Stimulated activated CD4-positive, alpha-beta T cell treated with anti-CD3 and anti-CD28 coated beads, Interleukin-4, amount 100 ng/mL, for 24 hours (primary cell): ENCODE data around the gene OR1L8.
"Not testable (repeated sequence)": the region's sequence is repeated elsewhere in the genome, so short reads cannot be mapped to it uniquely, and the experiment has no call there.

ENCODE experiments used
- DNase-seq: peaks from one replicate; pipeline ENCODE4 v3.0.0-alpha.2; 2020

The OR1L8 gene, protein sequence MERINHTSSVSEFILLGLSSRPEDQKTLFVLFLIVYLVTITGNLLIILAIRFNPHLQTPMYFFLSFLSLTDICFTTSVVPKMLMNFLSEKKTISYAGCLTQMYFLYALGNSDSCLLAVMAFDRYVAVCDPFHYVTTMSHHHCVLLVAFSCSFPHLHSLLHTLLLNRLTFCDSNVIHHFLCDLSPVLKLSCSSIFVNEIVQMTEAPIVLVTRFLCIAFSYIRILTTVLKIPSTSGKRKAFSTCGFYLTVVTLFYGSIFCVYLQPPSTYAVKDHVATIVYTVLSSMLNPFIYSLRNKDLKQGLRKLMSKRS

DNA sequence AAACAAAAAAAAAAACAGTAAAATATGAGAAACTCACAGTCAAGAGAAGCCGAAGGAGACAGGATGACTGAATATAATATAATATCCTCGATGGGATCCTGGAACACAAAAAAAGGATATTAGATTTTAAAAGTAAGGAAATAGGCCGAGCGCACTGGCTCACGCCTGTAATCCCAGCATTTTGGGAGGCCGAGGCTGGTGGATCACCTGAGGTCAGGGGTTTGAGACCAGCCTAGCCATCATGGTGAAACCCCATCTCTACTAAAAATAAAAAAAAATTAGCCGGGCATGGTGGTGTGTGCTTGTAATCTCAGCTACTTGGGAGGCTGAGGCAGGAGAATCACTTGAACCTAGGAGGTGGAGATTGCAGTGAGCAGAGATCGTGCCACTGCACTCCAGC is at the start of gene OR1L8:
OR1L8 (minus strand) TSS at position 101 of the 400 bp plus-strand sequence. CDS start 14,907 bp downstream, outside the sequence.
- DNase-seq: not testable (repeated sequence)

DNA sequence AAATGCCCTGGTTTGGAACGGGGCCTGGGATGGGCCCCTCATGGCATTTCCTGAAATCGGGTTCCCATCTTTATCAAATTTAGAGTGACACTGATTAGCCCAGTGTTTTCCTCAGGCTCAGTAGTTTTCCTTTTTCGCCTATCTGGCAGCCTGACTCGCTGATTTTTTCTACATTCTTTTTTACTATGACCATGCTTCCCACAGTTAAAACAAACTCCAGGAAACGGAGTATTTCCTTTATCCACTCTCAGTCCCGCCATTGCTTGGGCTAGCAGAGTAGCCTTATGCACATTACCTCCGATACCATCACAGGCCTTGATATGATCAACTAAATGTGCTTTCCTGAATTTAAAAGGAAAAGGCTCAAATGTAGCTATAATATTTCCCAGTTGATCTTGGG is 36.8 kb upstream of the OR1L8 start:
- DNase-seq: no peak

DNA sequence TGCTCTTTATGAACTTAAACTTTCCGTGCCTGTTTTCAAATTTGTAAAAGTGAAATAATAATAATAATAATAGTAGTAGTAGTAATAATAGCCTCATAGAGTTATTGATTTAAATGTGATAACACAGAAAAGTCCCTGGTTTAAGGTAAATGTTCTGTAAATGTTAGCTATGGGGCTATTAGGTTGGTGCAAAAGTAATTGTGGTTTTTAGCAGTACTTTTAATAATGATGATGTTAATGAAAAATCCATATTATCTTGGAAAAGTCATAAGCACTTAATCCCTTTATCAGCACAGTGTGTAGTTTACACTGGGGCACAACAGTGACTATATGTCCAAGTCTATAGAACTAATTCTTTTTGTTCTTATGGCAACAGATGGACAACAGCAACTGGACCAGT is 31.2 kb upstream of the OR1L8 start, which contains the start of gene OR1Q1:
OR1Q1 (plus strand) TSS at position 377 of the 400 bp plus-strand sequence; CDS start at position 377, 0 bp downstream.
- DNase-seq: no peak

DNA sequence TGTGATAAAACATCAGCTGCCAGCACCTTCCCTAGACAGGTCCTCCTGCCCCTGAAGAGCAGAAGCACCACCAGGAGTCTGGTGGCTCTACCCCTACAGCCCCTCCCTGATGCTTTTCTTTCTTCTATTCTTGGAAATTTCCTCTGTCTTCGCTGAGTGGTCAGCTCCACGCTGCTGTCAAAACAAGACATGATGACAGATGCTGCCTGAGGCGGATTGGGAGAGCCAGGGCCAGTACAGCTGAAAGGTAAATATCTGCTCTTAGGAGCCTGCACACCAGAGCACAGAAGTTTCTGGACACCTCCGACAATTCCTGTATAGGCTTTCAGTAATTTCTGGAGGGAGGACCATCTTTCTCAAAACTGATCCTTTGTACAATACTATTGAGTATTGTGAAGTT is 26.6 kb upstream of the OR1L8 start:
- no peak for DNase-seq

DNA sequence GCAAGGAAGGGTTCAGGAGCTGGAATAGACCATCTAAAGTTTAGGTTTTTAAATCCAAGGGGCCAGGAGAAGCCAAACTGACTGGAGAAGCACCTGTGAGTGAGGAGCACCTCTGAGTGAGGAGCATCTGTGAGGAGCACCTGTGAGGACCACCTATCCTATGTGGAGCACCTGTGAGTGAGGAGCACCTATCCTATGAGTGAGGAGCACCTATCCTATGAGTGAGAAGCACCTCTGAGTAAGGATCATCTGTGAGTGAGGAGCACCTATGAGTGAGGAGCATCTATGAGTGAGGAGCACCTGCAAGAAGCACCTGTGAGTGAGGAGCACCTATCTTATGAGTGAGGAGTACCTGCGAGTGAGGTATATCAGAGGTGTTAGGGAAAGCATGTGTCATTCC is 23.4 kb upstream of the OR1L8 start:
- no peak for DNase-seq

DNA sequence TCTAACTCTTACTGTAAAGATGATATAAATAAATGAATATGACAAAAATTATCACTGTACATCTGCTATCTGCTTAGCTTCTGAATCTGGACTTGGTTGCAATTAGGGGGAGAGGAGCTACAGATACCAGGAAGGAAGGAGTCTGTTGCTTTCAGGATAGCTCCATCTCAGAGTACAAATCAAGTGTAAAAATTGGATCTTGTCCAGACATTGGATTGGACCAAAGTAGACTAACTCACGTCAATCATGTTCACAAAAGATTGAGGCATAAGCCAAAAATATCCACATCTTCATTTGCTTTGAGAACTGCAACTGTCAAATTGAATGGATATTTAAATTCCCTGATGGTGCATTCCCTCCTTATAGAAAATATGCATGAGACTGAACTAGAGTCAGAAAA is 22.5 kb upstream of the OR1L8 start:
- no peak for DNase-seq

DNA sequence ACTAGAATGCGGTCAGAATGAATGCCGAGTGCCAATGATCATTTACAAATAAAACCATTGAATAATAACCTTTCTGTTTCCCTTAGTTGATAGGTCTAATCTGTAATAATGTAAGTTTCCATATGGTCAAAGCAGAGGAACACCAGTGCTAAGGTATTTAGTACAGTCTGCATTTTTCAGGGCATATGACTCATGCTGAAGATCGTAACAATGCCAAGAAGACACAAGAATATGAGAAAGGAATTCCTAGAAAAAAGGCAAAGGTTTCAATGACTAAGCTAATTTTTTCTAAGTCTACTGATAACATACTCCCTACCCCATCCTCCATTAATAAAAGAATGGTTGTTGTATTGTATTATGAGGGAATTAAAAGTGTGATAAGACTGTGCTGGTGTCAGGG is 2.8 kb downstream of the OR1L8 start:
- no peak for DNase-seq

DNA sequence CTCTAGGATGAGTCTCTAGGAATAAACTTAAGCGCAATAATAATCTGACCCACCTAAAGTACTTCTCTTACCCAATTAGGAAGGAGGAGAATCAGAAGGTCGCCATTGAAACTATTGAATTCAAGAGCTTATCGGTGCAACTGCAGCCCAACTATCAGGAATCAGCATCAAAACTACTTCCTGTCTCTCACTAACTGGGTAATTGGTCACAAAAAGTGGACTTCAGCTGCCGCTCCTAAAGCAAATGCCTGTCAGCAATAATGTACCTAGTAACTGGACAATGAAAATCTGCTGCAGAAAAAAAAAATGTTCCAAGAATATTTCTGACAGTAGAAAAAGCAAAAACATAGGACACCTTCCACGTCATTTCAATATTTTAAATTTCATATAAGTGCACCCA is 3.3 kb downstream of the OR1L8 start:
- DNase-seq: no peak

DNA sequence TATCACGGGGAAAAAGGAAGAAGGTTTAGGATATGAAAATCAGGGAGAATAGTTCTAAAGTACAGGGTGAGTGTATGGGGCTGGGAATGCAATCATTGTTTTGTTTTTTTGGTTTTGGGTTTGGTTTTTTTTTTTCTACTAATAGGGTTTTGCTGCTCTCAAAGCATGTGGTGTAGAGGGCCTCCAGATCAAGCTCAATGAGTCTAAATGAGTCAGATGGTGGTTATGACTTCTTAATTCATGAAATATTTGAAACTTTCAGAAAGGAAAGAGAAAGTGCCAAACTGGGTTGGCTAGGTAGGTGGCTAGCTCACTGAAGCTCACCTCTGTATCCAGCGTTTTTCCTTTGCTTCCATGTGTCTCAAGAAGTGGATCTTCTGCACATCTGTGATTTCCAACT is 10.7 kb downstream of the OR1L8 start:
- no peak for DNase-seq

DNA sequence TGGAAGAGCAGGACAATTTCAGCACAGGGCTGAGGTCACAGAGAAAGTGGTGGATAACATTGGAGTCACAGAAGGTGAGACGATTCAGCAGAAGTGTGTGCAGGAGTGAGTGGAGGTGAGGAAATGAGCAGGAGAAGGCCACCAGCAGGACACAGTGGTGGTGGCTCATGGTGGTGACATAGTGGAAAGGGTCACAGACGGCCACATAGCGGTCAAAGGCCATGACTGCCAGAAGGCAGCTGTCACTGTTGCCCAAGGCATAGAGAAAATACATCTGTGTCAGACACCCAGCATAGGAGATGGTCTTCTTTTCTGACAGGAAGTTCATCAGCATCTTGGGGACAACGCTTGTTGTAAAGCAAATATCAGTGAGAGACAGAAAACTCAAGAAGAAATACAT is 15.3 kb downstream of the OR1L8 start:
- DNase-seq: no peak

DNA sequence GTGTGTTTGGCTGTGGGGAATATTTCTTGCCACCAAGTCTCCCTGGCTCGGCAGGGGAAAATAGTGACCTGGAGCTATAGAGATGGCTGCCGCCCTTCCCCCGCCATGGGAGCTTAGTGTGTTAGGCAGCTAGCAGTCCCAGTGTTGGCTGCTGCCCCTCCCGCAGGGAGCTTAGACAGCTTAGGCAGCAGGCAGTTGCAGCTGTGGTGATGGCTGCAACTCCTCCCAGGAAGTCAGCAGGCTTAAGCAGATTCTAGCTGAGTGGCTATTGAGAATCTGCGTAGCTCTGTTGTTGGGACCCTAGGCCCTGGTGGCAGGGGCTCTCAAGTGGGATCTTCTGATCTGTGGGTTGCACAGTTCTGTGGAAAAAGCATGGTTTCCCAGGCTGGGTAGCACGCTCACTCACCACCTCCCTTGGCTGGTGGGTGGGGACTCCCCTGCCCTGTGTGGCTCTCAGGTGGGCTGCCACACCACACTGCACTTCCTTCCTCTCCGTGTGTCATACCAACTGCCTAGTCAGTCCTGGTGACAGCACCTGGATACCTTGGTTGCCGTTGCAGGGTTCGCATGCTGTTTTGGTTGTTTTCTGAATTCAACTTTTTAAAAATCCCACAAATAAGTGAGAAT is 20.9 kb downstream of the OR1L8 start:
- no peak for DNase-seq

DNA sequence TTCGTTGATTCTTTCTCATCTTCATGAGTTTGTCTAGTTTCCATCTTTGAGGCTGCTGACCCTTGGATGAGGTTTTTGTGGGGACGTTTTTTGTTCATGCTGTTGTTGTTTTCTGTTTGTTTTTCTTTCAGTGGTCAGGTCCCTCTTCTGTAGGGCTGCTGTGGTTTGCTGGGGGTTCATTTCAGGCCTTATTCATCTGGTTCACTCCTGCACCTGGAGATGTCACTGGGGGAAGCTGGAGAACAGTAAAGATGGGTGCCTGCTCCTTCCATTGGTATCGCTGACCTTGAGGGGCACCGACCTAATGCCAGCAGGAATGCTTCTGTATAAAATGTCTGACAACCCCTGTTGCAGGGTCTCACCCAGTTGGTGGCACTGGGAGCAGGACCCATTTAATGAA is 21.7 kb downstream of the OR1L8 start:
- DNase-seq: no peak

DNA sequence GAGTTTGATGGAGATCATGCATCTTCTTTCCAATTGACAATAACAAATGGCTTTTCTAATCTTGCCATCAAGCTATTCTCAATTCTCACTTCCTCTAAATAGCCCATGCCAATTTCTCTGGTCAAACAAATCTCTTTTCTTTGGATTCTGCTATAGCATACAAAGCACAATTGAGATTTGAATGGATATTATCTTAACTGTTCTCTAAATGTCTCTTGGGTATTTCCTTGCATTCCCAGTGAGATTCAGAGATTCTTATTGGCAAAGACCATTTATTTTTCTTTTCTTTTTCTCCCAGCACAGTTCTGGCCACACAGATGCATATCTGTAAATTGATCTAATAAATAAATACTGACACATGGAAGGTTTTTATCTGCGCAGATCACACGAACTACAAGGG is 30.4 kb downstream of the OR1L8 start, which contains the start of gene OR1N2:
OR1N2 (plus strand) TSS at position 301 of the 400 bp plus-strand sequence. CDS start 100 bp downstream, outside the sequence.
- DNase-seq: no peak

DNA sequence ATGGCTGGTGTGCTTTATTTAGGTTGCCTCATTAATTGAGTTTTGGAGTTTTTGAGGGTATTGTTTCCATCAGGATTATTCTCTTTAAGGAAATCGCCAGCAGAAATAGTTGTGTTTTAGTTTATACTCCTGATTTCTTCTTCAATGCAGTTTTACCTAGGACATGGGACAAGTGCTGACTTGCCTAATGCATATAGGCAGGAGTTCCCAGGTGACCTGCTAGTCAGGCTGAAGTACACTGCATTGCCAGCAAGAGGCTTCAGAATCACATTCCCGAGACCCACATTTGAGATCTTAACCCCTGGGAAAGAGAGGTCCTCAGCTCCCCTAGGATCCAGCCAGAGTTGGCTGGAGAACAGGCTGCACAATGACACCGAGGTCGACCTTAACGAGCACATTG is 31.8 kb downstream of the OR1L8 start:
- no peak for DNase-seq

DNA sequence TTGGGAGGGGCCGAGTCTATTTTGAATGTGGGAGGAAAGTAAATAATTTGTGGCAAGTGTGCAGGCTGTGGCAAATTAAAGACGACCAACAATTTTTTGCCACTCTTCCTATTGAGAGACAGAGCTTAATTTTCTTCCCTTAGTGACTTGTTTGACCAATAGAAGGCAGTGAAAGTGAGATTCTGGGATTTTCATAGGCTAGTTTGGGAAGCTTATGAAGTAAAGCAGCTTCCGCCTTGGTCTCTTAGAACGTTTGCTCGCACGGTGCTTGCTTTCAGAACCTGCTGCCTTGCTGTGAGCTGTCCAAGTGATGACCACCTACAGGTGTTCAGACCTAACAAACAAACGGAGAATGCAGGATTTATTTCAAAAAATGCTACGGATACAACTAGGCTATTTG is 37.0 kb downstream of the OR1L8 start:
- DNase-seq: no peak

DNA sequence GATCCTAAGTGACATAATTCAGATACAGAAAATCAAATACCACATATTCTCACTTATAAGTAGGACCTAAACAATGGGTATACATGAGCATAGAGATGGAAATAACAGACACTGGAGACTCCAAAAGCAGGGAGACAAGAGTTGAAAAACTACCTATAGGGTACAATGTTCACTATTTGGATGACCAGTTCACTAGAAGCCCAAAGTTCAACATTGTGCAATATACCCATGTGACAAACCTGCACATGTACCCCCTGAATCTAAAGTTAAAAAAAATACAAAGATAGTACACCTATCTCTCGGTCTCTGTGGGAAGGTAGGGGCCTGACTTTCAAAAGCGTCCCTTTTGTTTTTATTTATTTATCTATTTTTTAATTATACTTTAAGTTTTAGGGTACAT is 44.4 kb downstream of the OR1L8 start:
- no peak for DNase-seq

DNA sequence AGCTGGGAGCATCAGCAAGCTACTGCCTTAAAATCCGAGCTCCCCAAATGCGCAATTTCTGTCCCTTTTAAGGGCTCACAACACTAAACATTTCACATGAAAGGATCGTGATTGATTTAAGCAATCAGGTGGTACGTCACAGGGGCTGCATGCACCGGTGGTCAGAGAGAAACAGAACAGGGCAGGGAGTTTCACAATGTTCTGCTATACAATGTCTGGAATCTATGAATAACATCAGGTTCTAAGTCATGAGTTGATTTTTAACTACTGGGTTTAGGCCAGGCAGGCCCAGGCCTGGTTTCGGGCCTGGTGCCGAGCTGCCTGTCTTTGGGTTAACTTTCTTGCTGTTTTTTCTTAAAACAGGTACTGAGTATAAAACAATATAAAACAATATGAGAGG is 46.1 kb downstream of the OR1L8 start:
- DNase-seq: not testable (repeated sequence)

DNA sequence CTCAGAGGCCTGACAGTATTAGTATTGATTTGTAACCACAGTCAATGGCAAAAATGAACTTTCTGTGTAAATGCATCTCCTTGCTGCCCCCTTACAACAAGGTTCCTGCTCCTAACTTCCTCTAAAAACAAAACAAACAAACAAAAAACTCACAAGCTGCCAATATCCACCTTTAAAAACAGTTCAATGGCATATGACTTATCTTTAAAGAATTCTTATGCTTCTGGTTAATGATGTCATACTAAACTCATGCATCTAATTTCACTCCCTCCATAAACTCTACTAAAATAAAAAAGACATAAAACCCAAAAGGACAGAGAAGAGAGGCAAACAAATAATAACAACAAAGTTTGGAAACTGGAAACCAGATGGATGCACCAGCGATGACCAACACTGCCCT is 47.0 kb downstream of the OR1L8 start:
- DNase-seq: no peak

DNA sequence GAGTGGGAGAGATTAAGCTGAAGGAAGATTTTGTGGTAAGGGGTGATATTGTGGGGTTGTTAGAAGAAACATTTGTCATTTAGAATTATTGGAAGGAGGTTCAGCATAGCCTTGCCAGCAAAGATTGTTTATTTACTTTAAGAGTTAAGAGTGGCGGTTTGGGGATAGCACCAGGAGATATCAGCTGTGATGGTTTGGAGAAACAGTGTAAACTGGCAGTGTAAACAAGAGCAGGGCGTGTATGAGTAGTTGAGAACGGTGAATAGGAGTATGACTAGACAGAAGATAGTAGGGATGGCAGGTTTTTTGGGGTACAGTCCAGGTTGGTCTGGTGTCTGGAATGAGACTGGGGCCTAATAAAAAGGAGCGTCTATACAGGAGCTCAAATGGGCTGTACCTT is 52.0 kb downstream of the OR1L8 start:
- DNase-seq: not testable (repeated sequence)

DNA sequence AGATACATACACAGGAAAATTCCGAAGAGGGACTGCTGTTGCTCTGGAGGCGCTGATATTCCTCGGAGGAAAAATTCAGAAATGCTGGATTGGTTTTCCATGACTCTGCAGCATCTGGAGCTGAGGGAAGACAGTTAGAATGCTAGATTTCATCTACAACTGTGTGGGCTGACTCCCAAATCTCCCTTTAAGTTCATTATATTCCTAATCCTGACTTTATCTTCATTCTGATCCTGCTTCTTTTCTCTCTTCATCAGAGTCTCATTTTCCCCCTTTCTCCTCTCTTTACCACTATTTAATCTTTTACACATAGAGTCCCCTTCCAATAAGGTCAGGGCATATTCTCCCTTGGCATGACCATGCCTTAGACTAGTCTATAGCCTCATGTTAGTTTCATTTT is 56.0 kb downstream of the OR1L8 start, which contains the start of gene OR1N1:
OR1N1 (minus strand) TSS at position 101 of the 400 bp plus-strand sequence; CDS start at position 101, 0 bp downstream.
- no peak for DNase-seq

DNA sequence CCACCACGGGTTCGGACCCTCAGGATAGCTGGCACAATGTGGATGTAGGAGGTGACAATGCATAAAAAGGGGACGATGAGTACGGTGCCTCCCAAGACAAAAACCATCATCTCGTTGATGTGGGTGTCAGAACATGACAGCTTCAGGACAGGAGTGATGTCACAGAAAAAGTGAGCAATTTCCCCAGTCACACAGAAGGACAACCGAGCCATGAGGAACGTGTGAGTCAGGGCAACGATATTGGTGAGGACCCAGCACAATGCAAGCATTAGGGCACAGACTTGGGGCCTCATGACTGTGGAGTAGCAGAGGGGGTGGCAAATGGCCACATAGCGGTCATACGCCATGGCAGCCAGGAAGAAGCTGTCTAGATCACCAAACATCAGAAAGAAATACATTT is 56.6 kb downstream of the OR1L8 start:
- peak; percentile 4 for DNase-seq

DNA sequence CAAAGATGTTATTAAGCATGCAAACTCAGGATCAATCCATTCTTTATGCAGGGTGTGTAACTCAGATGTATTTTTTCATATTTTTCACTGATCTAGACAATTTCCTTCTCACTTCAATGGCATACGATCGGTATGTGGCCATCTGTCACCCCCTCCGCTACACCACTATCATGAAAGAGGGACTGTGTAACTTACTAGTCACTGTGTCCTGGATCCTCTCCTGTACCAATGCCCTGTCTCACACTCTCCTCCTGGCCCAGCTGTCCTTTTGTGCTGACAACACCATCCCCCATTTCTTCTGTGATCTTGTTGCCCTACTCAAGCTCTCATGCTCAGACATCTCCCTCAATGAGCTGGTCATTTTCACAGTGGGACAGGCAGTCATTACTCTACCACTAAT is 63.8 kb downstream of the OR1L8 start:
- DNase-seq: no peak

DNA sequence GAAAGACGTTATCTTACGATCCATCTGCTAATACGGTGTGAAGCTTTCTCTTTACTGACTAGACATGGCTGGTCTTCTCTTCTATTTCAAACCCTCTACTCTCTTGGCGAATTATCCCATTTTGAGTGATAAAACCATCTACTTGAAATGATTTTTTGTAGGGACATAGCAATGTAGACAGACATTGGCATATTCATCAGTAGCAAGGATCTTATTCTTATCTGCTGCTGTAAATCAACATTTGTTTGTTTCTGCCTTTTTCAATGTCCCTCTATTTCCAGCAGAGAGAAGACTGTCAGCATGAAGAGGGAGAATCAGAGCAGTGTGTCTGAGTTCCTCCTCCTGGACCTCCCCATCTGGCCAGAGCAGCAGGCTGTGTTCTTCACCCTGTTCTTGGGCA is 64.3 kb downstream of the OR1L8 start, which contains the start of gene OR1J4:
OR1J4 (plus strand) TSS at position 301 of the 400 bp plus-strand sequence; CDS start at position 301, 0 bp downstream.
- DNase-seq: no peak

DNA sequence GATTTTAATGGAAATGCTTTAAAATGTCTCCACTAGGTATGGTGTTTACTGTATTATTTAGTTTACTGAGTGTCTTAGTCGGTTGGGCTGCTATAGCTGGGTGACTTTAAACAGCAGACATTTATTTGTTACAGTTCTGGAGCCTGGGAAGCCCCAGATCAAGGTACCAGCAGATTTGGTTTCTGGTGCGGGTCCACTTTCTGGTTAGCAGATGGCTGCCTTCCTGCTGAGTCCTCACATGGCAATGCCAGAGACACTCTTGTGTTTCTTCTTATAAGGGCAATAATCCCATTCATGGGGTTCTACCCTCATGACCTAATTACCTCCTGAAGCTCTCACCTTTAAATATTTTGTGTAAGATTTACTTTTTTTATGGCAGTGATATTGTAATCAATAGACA is 65.0 kb downstream of the OR1L8 start:
- DNase-seq: no peak
